ENCODE data around the gene BUB1B. TPM values are rescaled to one million over a fixed set of nuclear protein-coding genes. Genes with fewer than 3 reads are reported as not detected.
A peak's percentile ranks its signal among the peaks of the same experiment; 100 is the strongest.
"Not testable (repeated sequence)": the region's sequence is repeated elsewhere in the genome, so short reads cannot be mapped to it uniquely, and the experiment has no call there.

The BUB1B gene
- total RNA-seq, 1 donor from 2014 or later = 1.7 TPM

DNA sequence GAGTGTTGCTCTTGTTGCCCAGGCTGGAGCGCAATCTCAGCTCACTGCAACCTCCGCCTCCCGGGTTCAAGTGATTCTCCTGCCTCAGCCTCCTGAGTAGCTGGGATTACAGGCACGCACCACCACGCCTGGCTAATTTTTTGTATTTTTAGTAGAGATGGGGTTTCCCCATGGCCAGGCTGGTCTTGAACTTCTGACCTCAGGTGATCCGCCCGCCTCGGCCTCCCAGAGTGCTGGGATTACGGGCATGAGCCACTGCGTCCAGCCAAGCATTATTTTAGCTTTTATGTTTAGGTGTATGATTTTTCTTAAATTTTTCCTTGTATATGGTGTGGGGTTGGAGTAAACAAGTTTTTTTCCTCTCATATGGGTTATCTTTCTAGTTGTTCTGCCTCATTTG lies 6.5 kb downstream of the BUB1B start:
- intact Hi-C loops (cut with micrococcal nuclease); ATAC-seq; DNase-seq: not testable (repeated sequence)

DNA sequence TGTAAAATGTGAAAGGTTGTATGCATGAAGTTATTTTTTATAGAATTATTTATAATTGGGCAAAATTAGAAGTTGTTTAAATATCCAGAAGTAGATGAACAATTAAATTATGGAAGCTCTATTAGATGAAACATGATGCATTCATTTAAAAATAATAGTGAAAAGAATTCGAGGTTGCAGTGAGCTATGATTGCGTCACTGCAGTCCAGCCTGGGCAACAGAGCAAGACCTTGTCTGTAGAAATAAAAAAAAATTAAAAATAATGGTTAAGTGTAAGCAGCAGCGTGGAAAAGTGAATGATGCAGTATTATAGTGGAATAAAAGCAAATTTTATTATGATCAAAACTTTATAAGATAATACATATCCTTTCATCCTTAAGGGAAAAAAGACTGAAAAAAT lies 14.3 kb downstream of the BUB1B start:
- DNase-seq (no peak), ATAC-seq (no peak)
- intact Hi-C loops (cut with micrococcal nuclease) = no loop called here

GRCh38 chr15:40182358-40183029 lies 21.6 kb downstream of the BUB1B start:
- DNase-seq (no peak), ATAC-seq (no peak)
- intact Hi-C loops (cut with micrococcal nuclease) = no loop called here

DNA sequence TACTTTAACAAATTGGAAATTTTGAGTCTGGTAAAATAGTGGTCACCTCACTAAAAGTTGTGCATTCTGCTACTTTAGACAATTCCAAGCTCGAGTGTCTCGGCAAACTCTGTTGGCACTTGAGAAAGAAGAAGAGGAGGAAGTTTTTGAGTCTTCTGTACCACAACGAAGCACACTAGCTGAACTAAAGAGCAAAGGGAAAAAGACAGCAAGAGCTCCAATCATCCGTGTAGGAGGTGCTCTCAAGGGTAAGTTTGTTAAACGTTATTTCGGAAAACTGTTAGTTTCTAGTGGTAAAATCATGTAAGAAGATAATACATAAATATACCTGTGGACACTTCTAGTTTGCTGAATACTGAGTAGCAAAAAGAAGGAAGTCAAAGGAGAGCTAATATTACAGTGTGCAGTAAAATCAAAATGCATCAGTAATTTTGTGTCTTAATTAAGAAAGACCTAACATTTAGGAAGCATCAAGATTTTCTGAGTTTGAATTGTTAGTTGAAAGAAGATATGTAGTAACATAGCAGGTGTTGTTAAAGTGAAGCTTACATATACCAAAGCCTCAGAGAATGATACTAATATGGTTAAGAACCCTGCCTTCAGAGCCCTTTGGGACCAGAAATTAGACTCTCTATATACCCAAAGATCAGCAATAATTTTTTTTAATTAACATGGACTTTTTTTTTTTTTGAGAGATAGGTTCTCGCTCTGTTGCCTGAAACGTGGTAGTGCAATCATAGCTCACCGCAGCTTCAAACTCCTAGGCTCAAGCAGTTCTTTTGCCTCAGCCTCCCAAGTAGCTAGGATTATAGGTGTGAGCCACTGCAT lies 23.0 kb downstream of the BUB1B start:
- DNase-seq = no peak
- ATAC-seq = no peak
- intact Hi-C loops (cut with micrococcal nuclease) = no loop called here

GRCh38 chr15:40190591-40190990 lies 29.7 kb downstream of the BUB1B start:
- ATAC-seq (no peak), DNase-seq (no peak)
- intact Hi-C loops (cut with micrococcal nuclease) = no loop called here

- DNase-seq (no peak), ATAC-seq (no peak)
- intact Hi-C loops (cut with micrococcal nuclease) = no loop called here
Measured at GRCh38 chr15:40192942-40193341, 32.1 kb downstream of the BUB1B start.

DNA sequence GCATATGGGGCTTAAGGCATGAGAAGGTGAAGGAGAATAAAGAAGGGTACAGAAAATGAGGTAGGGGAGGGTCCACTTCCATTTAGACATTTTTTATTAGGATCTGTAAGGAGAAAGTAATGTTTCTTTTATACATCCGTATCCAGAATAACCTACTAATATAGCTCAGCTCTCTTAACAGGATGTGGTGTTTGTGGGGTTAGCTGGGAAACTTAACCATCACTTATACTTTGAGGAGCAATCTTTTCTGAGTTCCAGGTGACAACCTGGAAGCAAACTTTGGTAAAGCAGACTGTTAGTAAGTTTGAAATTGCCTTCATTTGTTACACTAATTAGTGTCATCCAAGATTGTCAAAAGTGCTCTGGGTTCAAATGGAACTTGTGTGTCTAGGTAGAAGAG lies 36.6 kb downstream of the BUB1B start:
- DNase-seq (no peak), ATAC-seq (no peak)
- intact Hi-C loops (cut with micrococcal nuclease) = no loop called here

DNA sequence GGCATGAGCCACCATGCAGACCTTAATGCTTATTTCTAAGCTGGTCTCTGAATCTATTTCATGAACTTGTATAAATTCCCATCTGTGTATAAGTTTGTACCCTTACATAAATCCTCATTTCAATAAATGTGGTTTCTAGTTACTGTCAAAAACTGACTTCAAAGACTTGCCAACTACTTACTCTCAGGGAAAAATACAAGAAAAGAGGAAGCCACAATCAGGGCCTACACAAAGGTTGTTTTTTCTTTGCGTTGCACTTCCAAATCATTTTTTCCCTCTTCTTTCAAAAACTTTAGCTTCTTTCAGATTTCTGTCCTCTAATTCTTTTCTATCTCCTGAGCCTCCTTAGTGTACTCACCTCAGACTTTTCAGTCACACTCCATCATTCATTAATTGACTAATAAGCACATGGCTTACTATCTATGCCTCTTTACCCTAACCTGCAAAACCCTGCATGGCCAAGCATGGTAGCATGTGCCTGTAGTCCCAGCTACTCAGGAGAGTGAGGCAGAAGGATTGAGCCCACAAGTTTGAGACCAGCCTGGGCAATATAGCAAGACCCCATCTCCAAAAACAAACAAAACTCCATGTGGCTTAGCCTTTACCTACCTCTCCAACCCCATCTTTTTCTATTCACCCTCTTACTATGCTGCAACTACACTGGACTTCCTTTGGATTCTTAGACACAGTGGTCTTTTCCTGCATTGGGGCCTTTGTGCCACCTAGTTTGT lies 37.7 kb downstream of the BUB1B start:
- DNase-seq (no peak), ATAC-seq (no peak)
- intact Hi-C loops (cut with micrococcal nuclease) = no loop called here

- ATAC-seq = peak; percentile 40
- no peak for DNase-seq
- intact Hi-C loops (cut with micrococcal nuclease) = no loop called here
Measured at GRCh38 chr15:40204100-40204499, 43.2 kb downstream of the BUB1B start.

- DNase-seq (no peak), ATAC-seq (peak; percentile 87)
- intact Hi-C loops (cut with micrococcal nuclease) = loop anchor here (2.0 to 10.0 kb wide), 2 partner anchors 58 to 172 kb away; no protein-coding TSS in a partner anchor
Measured at GRCh38 chr15:40217166-40217824, 56.4 kb downstream of the BUB1B start.

GRCh38 chr15:40219801-40220200 lies 58.9 kb downstream of the BUB1B start:
- no peak for DNase-seq

GRCh38 chr15:40222131-40222530 lies 61.3 kb downstream of the BUB1B start:
- ATAC-seq (no peak), DNase-seq (no peak)
- intact Hi-C loops (cut with micrococcal nuclease) = no loop called here

More at GRCh38 chr15:40219801-40220200, 58.9 kb downstream of the BUB1B start:
- no peak for ATAC-seq
- intact Hi-C loops (cut with micrococcal nuclease) = loop anchor here (10.0 kb wide), 1 partner anchor 175 kb away; no protein-coding TSS in a partner anchor

DNA sequence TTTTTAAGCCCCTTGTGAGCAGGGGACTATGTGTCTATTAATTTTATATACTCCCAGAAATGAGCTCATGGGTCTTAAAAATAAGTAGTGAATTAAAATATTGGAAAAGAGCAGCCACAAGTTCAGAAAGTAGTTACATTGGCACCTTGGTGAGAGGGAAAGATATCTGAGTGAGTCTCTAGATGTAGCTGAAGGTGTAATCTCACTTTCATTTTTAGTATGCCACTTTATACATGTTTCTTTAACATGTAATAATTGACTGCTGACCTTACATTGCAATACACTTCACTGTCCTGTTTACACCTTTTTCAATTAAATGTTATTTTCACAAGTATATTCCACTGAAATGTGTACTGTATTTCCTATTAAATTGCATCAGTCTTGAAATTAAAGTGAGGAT lies 65.9 kb downstream of the BUB1B start:
- intact Hi-C loops (cut with micrococcal nuclease) = no loop called here
- no peak for DNase-seq
- no peak for ATAC-seq

DNA sequence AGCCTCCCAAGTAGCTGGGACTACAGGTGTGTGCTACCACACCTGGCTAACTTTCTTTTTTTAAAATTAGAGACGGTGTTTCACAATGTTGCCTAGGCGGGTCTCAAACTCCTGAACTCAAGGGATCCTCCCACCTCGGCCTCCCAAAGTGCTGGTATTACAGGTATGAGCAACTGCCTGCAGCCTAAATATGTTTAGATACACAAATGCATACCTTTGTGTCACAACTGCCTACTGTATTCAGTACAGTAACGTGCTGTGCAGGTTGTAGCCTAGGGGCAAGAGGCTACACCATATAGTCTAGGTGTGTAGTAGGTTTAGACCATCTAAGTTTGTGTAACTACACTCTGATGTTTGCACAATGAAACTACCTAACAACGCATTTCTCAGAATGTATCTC lies 68.4 kb downstream of the BUB1B start:
- DNase-seq (no peak), ATAC-seq (no peak)
- intact Hi-C loops (cut with micrococcal nuclease) = no loop called here

DNA sequence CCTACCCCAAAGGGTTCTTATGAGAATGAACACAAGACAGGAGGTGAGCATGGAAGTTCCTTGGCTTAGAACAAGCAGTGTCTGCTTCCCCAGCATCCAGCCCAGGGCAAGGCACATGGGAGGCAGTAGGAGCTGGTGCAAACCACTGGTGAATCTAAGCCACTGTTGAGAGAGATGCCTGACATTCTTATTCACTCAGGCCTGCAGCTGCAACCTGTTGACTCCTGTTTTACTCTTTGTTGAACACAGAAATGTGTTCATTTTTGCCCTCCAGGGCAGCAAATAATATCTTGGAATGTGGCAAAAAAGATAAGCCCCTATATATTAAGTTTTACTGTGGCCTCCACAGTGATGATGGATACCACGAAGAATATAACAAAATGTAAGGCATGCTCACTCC lies 69.1 kb downstream of the BUB1B start:
- DNase-seq = no peak
- no peak for ATAC-seq
- intact Hi-C loops (cut with micrococcal nuclease) = no loop called here

- ATAC-seq = no peak
- DNase-seq = no peak
- intact Hi-C loops (cut with micrococcal nuclease) = no loop called here
Measured at GRCh38 chr15:40232625-40233070, 71.8 kb downstream of the BUB1B start.

- DNase-seq (no peak), ATAC-seq (no peak)
- intact Hi-C loops (cut with micrococcal nuclease) = no loop called here
Measured at GRCh38 chr15:40233727-40234577, 73.1 kb downstream of the BUB1B start.

GRCh38 chr15:40234783-40235182 lies 73.9 kb downstream of the BUB1B start:
- intact Hi-C loops (cut with micrococcal nuclease) = no loop called here
- DNase-seq = no peak
- ATAC-seq = peak; percentile 28
